HepG2 (cell line): ENCODE measurements around the gene RASA3. TPM values are rescaled to one million over a fixed set of nuclear protein-coding genes. Genes with fewer than 3 reads are reported as not detected.
A peak's percentile ranks its signal among the peaks of the same experiment; 100 is the strongest.

ENCODE experiments used
- ATAC-seq: fragments of 200-7000 bp; cut with Tn5 transposase; 3 replicates; pipeline ENCODE4 v1.9.1; 2020; ENCODE audit warnings: mild to moderate bottlenecking, moderate library complexity
- BruUV-seq: library from RNA; stranded (reverse); fragments of 400-500 nt; replicated peaks from 2 replicates; lab custom pipeline; 2021; lab: Mats Ljungman, UMichigan
- CTCF ChIA-PET: fragments of 300-600 bp; formaldehyde crosslinking; extraction: SDS; loops from one replicate; lab custom pipeline; 2021; ENCODE audit warnings: low total read pairs, inconsistent platforms, low intra/inter-chr PET ratio; lab: Yijun Ruan, JAX
- POLR2A ChIA-PET: fragments of 350-600 bp; sonication (Branson Sonifier 250); formaldehyde crosslinking; loops from one replicate; lab custom pipeline; 2020; ENCODE audit warnings: antibody characterized with exemption, inconsistent platforms; lab: Yijun Ruan, JAX
- DNase-seq: peaks from one replicate; pipeline ENCODE4 v3.0.0-alpha.2; 2015; ENCODE audit warnings: low spot score
- FAIRE-seq: peaks from 3 replicates; lab custom pipeline; 2011; peaks lifted over from hg19 to GRCh38; lab: Jason Lieb, UNC
- H2AFZ ChIP-seq: one replicate; pipeline ENCODE4 v1.6.1; 2011; ENCODE audit warnings: low read length, inconsistent platforms
- H3K27ac ChIP-seq: fragments of 300-600 bp; 3 replicates; pipeline ENCODE4 v1.8.0; 2011; ENCODE audit warnings: mixed run types, mild to moderate bottlenecking, mixed read lengths, low read length, inconsistent platforms; ENCODE audit not compliant: insufficient read depth; ENCODE audit errors: extremely low read length
- H3K27me3 ChIP-seq, 2 experiments: fragments of 200-600 bp in 1 of 2; 2 replicates in 1 of 2; 3 replicates in 1 of 2; pipeline versions ENCODE4 v1.6.0 to v1.8.0; 2011; ENCODE audit warnings: low read length in 2 of 2, mild to moderate bottlenecking in 2 of 2, moderate library complexity in 2 of 2, inconsistent platforms in 1 of 2; ENCODE audit not compliant: insufficient read depth in 2 of 2, control insufficient read depth in 1 of 2
- H3K36me3 ChIP-seq, 2 experiments: fragments of 200-600 bp in 1 of 2; replicated peaks in 1 of 2; 2 replicates in 1 of 2; 3 replicates in 1 of 2; pipeline versions ENCODE4 v1.5.1 to v1.8.0; 2011; ENCODE audit warnings: low read length in 2 of 2, inconsistent platforms in 1 of 2; ENCODE audit not compliant: insufficient read depth in 2 of 2, control insufficient read depth in 1 of 2
- H3K4me1 ChIP-seq: 2 replicates; pipeline ENCODE4 v1.5.1; 2012; ENCODE audit warnings: low read length, inconsistent platforms; ENCODE audit not compliant: insufficient read depth
- H3K4me2 ChIP-seq: 2 replicates; pipeline ENCODE4 v1.6.0; 2011; ENCODE audit warnings: low read depth, low read length, inconsistent platforms
- H3K4me3 ChIP-seq, 3 experiments: fragments of 200-600 bp in 1 of 3; sonication (generic), shearing (Covaris generic) in 1 of 3; replicated peaks in 1 of 3; 2 replicates each; pipeline ENCODE4 v1.5.1; 2011 to 2016; ENCODE audit warnings: low read length in 3 of 3, inconsistent platforms in 2 of 3, low read depth in 2 of 3, mild to moderate bottlenecking in 2 of 3, control low read depth in 1 of 3, mixed read lengths in 1 of 3; ENCODE audit not compliant: insufficient read depth in 1 of 3
- H3K79me2 ChIP-seq: one replicate; pipeline ENCODE4 v1.6.1; 2011; ENCODE audit warnings: low read length, inconsistent platforms; ENCODE audit not compliant: insufficient read depth
- H3K9ac ChIP-seq: 2 replicates; pipeline ENCODE4 v1.6.0; 2011; ENCODE audit warnings: mild to moderate bottlenecking, low read depth, low read length, inconsistent platforms; ENCODE audit not compliant: insufficient read depth
- H3K9me3 ChIP-seq: 2 replicates; pipeline ENCODE4 v1.5.1; 2012; ENCODE audit warnings: mild to moderate bottlenecking, low read length
- H4K20me1 ChIP-seq: 2 replicates; pipeline ENCODE4 v1.6.0; 2011; ENCODE audit warnings: inconsistent platforms, mild to moderate bottlenecking, low read length, moderate library complexity; ENCODE audit not compliant: insufficient read depth
- EEA1 ChIP-seq: sonication (generic); formaldehyde crosslinking; IDR thresholded peaks from 2 replicates; pipeline ENCODE4 v1.5.1; 2020; ENCODE audit warnings: mild to moderate bottlenecking, missing genetic modification reagents, borderline replicate concordance
- MXD4 ChIP-seq: IDR thresholded peaks from 2 replicates; pipeline ENCODE4 v1.6.1; 2016; ENCODE audit warnings: mild to moderate bottlenecking, missing biosample characterization, missing genetic modification reagents
- POGZ ChIP-seq: sonication (generic); formaldehyde crosslinking; IDR thresholded peaks from 2 replicates; pipeline ENCODE4 v1.4.0; 2020; ENCODE audit warnings: mild to moderate bottlenecking, missing genetic modification reagents
- REPIN1 ChIP-seq: sonication (generic); formaldehyde crosslinking; IDR thresholded peaks from 2 replicates; pipeline ENCODE4 v1.8.0; 2022; ENCODE audit warnings: missing genetic modification reagents, low read depth, mild to moderate bottlenecking, borderline replicate concordance
- SP4 ChIP-seq: sonication (generic); formaldehyde crosslinking; IDR thresholded peaks from 2 replicates; pipeline ENCODE4 v1.8.1; 2023; ENCODE audit warnings: mild to moderate bottlenecking, missing genetic modification reagents
- SRF ChIP-seq: IDR thresholded peaks from 2 replicates; pipeline ENCODE4 v1.6.1; 2011; ENCODE audit warnings: mild to moderate bottlenecking, low read depth, low read length, moderate library complexity
- THYN1 ChIP-seq: sonication (generic); formaldehyde crosslinking; IDR thresholded peaks from 2 replicates; pipeline ENCODE4 v1.8.1; 2023; ENCODE audit warnings: low read depth, mild to moderate bottlenecking, moderate library complexity, missing genetic modification reagents, borderline replicate concordance
- ZFP1 ChIP-seq: IDR thresholded peaks from 2 replicates; pipeline ENCODE4 v1.6.1; 2016
- ZNF138 ChIP-seq: sonication (generic); formaldehyde crosslinking; IDR thresholded peaks from 2 replicates; pipeline ENCODE4 v1.5.0; 2020; ENCODE audit warnings: mild to moderate bottlenecking, low read depth, missing genetic modification reagents
- ZNF468 ChIP-seq: sonication (generic); formaldehyde crosslinking; IDR thresholded peaks from 2 replicates; pipeline ENCODE4 v1.8.0; 2022; ENCODE audit warnings: mild to moderate bottlenecking, moderate library complexity, missing genetic modification reagents
- ZNF530 ChIP-seq: sonication (generic); formaldehyde crosslinking; IDR thresholded peaks from 2 replicates; pipeline ENCODE4 v1.5.0; 2020; ENCODE audit warnings: low read depth, mild to moderate bottlenecking, missing genetic modification reagents
- WGBS: methylation state at CpG from one replicate; pipeline ENCODE4 v1.1.6; 2017; ENCODE audit warnings: low lambda C conversion rate; 5-methylcytosine and 5-hydroxymethylcytosine counted together
- in situ Hi-C: cut with HindIII; loops from 2 replicates; pipeline ENCODE4 v1.10.0; 2017; ENCODE audit warnings: low pct_unique_long_range_greater_than_20kb; ENCODE audit not compliant: extremely low pct_ligation_motif_present
- intact Hi-C: fragments of 100-400 bp; cut with micrococcal nuclease; formaldehyde crosslinking; loops from one replicate; pipeline ENCODE4 v1.10.0; 2022; ENCODE audit not compliant: unreplicated experiment
- polyA plus RNA-seq, 8 experiments: library from polyadenylated mRNA; depleted of rRNA in 3 of 8; stranded (reverse) in 7 of 8; unstranded in 1 of 8; fragments of >200 nt; fragmentation: Illumina TruSeq in 4 of 8; extraction: Trizol in 4 of 8; gene quantifications; 2 replicates each; pipeline versions ENCODE4 v1.2.1 to v1.2.3, GENCODE V29; 2011 to 2016; ENCODE audit warnings: low read depth in 4 of 8, missing spikeins in 1 of 8, mixed read lengths in 1 of 8; ENCODE audit not compliant: insufficient read depth in 1 of 8
- total RNA-seq, 5 experiments: library from RNA; depleted of rRNA; stranded (reverse); fragments of >200 nt; fragmentation: Illumina TruSeq; extraction: Trizol; gene quantifications; 2 replicates each; pipeline ENCODE4 v1.2.3, GENCODE V29; 2016; ENCODE audit warnings: low read depth in 1 of 5
- TF ChIP-seq, protein P1 (sequence below): sonication (generic); formaldehyde crosslinking; IDR thresholded peaks from 2 replicates; pipeline ENCODE4 v1.4.0; 2020; ENCODE audit warnings: missing genetic modification reagents
- TF ChIP-seq, protein P2 (sequence below): sonication (generic); formaldehyde crosslinking; IDR thresholded peaks from 2 replicates; pipeline ENCODE4 v1.8.1; 2023; ENCODE audit warnings: mild to moderate bottlenecking, inconsistent platforms, moderate library complexity, missing genetic modification reagents, borderline replicate concordance

RASA3 gene
- total and polyA plus RNA-seq, 2 of the 13 experiments (the other 11 are each of a cell fraction or from before 2014, with no cell fraction given), result 0.05 TPM; not detected in 1

DNA sequence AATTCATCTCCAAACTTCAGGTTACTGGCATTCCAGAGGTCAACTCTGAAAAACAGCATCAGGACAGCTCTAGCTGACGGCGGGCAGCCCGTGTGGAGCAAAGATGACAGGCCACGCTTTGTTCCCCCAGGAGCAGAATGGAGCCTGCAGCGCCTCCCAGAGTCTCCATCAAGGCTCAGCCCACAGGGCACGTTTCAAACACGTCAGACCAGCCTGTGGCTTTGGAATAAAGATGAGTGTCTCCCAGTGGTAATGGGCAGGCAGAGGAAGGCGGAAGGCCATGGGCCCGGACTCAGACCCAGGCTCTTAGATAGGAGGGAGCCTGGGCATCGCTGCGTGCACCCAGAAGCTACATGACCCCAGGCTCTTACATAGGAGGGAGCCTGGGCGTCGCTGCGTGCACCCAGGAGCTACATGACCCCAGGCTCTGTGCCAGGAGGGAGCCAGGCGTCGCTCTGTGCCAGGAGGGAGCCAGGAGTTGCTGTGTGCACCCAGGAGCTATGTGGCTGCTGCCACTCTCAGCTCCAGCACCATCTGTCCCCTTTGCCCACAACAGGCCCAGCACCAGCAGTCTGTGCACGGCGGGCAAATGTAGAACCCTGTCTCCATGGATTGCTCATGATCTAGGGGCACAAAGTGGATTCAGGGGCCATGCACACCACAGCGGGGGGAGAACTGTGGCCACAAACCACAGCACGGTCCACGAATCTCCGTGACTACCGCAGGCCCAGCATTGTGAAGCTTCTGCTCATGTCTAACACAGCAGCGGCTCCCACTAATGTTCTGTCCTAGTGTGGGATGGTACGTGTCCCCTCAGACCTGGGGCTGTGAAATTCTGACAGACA, 110.7 kb downstream of the RASA3 start:
- Histone ChIP-seq H3K27ac (no peak overlapping the region), H3K9me3 (no peaks in the 10 kb centered on the region), H3K4me3 (no peak overlapping the region), H3K4me1 (peaks cover 10% of the 10 kb centered on the region; the same call in 1 of the 2 replicates), H4K20me1 (no peaks in the 10 kb centered on the region), H3K36me3 (no peaks in the 10 kb centered on the region), H3K27me3 (peaks cover 8 to 68% of the 10 kb centered on the region in 2 experiments), H3K4me2 (no peak overlapping the region), H2AFZ (no peak overlapping the region), H3K9ac (no peak overlapping the region), H3K79me2 (no peaks in the 10 kb centered on the region)
- in situ Hi-C loops (no loop called here), intact Hi-C loops (no loop called here)
- CTCF ChIA-PET, result no interaction called here
- BruUV-seq, result no TSS peak
- FAIRE-seq (no peak), DNase-seq (no peak), ATAC-seq (peak; percentile 9; the same call in 1 of the 3 replicates)
- whole genome bisulfite sequencing, result no CpG with 5 or more reads among the region's 25 CpGs
- TF ChIP-seq MXD4 (CRISPR knock-in tag) (no peak), SP4 (CRISPR knock-in tag) (no peak), ZNF468 (no peak), SRF (no peak), POGZ (CRISPR knock-in tag) (no peak), THYN1 (no peak), EEA1 (CRISPR knock-in tag) (no peak), REPIN1 (CRISPR knock-in tag) (no peak), ZNF530 (CRISPR knock-in tag) (no peak), ZFP1 (CRISPR knock-in tag) (no peak), ZNF138 (CRISPR knock-in tag) (no peak)
- TF ChIP-seq, protein P1, sequence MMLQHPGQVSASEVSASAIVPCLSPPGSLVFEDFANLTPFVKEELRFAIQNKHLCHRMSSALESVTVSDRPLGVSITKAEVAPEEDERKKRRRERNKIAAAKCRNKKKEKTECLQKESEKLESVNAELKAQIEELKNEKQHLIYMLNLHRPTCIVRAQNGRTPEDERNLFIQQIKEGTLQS, result no peak
- TF ChIP-seq, protein P2, sequence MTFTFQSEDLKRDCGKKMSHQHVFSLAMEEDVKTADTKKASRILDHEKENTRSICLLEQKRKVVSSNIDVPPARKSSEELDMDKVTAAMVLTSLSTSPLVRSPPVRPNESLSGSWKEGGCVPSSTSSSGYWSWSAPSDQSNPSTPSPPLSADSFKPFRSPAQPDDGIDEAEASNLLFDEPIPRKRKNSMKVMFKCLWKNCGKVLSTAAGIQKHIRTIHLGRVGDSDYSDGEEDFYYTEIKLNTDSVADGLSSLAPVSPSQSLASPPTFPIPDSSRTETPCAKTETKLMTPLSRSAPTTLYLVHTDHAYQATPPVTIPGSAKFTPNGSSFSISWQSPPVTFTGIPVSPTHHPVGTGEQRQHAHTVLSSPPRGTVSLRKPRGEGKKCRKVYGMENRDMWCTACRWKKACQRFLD (CRISPR knock-in tag), result no peak
- POLR2A ChIA-PET, result no interaction called here
